ENCODE measurements around the gene ATAD3A. TPM values are rescaled to one million over a fixed set of nuclear protein-coding genes. Genes with fewer than 3 reads are reported as not detected.
"Not testable (repeated sequence)": the region's sequence is repeated elsewhere in the genome, so short reads cannot be mapped to it uniquely, and the experiment has no call there.

The ATAD3A gene
- total RNA-seq, 1 experiment from 2014 or later: 63.2 TPM

- ChIA-PET CTCF (no interaction called here), POLR2A (no interaction called here)
- intact Hi-C loops (cut with micrococcal nuclease): no loop called here
- Mint-ChIP-seq H3K4me3 (ENCODE audit: unreplicated experiment) (no peak overlapping the region), H3K4me1 (ENCODE audit: insufficient read depth, unreplicated experiment) (no peaks in the 10 kb centered on the region), H3K9me3 (ENCODE audit: unreplicated experiment) (no peaks in the 10 kb centered on the region), H3K36me3 (ENCODE audit: insufficient read depth, unreplicated experiment) (peaks cover 54% of the 10 kb centered on the region), H3K27ac (ENCODE audit: low read depth, unreplicated experiment) (no peak overlapping the region), H3K27me3 (ENCODE audit: insufficient read depth, unreplicated experiment) (no peaks in the 10 kb centered on the region)
- no peak for TF ChIP-seq CTCF (IDR thresholded peaks at IDR 0.05; ENCODE audit: unreplicated experiment)
- DNase-seq (ENCODE audit: unreplicated experiment): no peak
- no TSS peak for BruUV-seq (replicated peaks)
These were observed 22.1 kb upstream of the ATAD3A start for GRCh38 chr1:1489861-1490260.

- intact Hi-C loops (cut with micrococcal nuclease): no loop called here
- CTCF ChIA-PET: interaction anchor here (1.0 kb wide), 1 partner anchor 14 kb away, joined by 3 read pairs; no protein-coding TSS in a partner anchor
- H3K4me1 Mint-ChIP-seq (ENCODE audit: insufficient read depth, unreplicated experiment): no peaks in the 10 kb centered on the region
These were observed 21.2 kb upstream of the ATAD3A start for GRCh38 chr1:1490633-1491230.

GRCh38 chr1:1491601-1492000 is 20.4 kb upstream of the ATAD3A start:
- Mint-ChIP-seq H3K4me3 (ENCODE audit: unreplicated experiment) (no peak overlapping the region), H3K9me3 (ENCODE audit: unreplicated experiment) (no peaks in the 10 kb centered on the region), H3K27me3 (ENCODE audit: insufficient read depth, unreplicated experiment) (no peaks in the 10 kb centered on the region), H3K27ac (ENCODE audit: low read depth, unreplicated experiment) (no peak overlapping the region), H3K36me3 (ENCODE audit: insufficient read depth, unreplicated experiment) (peaks cover 61% of the 10 kb centered on the region), H3K4me1 (ENCODE audit: insufficient read depth, unreplicated experiment) (no peaks in the 10 kb centered on the region)
- intact Hi-C loops (cut with micrococcal nuclease): no loop called here
- DNase-seq (ENCODE audit: unreplicated experiment): no peak
- ChIA-PET CTCF (interaction anchor here (0.7 to 1.9 kb wide), 3 partner anchors 13 to 51 kb away, joined by 3 to 17 read pairs (median 5); no protein-coding TSS in a partner anchor), POLR2A (interaction anchor here (0.5 to 1.2 kb wide), 2 partner anchors 8 to 21 kb away, joined by 3 to 4 read pairs; no protein-coding TSS in a partner anchor)
- no TSS peak for BruUV-seq (replicated peaks)
- TF ChIP-seq CTCF (IDR thresholded peaks at IDR 0.05; ENCODE audit: unreplicated experiment): no peak

More at GRCh38 chr1:1490633-1491230, 21.2 kb upstream of the ATAD3A start:
- peaks cover 61% of the 10 kb centered on the region for H3K36me3 Mint-ChIP-seq (ENCODE audit: insufficient read depth, unreplicated experiment)
- no peak overlapping the region for H3K4me3 Mint-ChIP-seq (ENCODE audit: unreplicated experiment)
- H3K27ac Mint-ChIP-seq (ENCODE audit: low read depth, unreplicated experiment): no peak overlapping the region
- DNase-seq (ENCODE audit: unreplicated experiment): no peak
- H3K9me3 Mint-ChIP-seq (ENCODE audit: unreplicated experiment): no peaks in the 10 kb centered on the region
- no TSS peak for BruUV-seq (replicated peaks)
- H3K27me3 Mint-ChIP-seq (ENCODE audit: insufficient read depth, unreplicated experiment): no peaks in the 10 kb centered on the region
- no peak for TF ChIP-seq CTCF (IDR thresholded peaks at IDR 0.05; ENCODE audit: unreplicated experiment)
- POLR2A ChIA-PET: interaction anchor here (0.5 to 1.2 kb wide), 2 partner anchors 8 to 20 kb away, joined by 3 to 4 read pairs; no protein-coding TSS in a partner anchor

GRCh38 chr1:1494311-1494710 is 17.7 kb upstream of the ATAD3A start:
- intact Hi-C loops (cut with micrococcal nuclease); H3K9me3 Mint-ChIP-seq (ENCODE audit: unreplicated experiment); H3K27me3 Mint-ChIP-seq (ENCODE audit: insufficient read depth, unreplicated experiment); DNase-seq (ENCODE audit: unreplicated experiment); POLR2A ChIA-PET; CTCF ChIA-PET; H3K27ac Mint-ChIP-seq (ENCODE audit: low read depth, unreplicated experiment); H3K4me3 Mint-ChIP-seq (ENCODE audit: unreplicated experiment); H3K4me1 Mint-ChIP-seq (ENCODE audit: insufficient read depth, unreplicated experiment); BruUV-seq (replicated peaks): not testable (repeated sequence)
- H3K36me3 Mint-ChIP-seq (ENCODE audit: insufficient read depth, unreplicated experiment): peaks cover 49% of the 10 kb centered on the region

GRCh38 chr1:1495461-1495975 is 16.4 kb upstream of the ATAD3A start:
- CTCF ChIA-PET; H3K4me3 Mint-ChIP-seq (ENCODE audit: unreplicated experiment); intact Hi-C loops (cut with micrococcal nuclease); BruUV-seq (replicated peaks); H3K9me3 Mint-ChIP-seq (ENCODE audit: unreplicated experiment); DNase-seq (ENCODE audit: unreplicated experiment); H3K27me3 Mint-ChIP-seq (ENCODE audit: insufficient read depth, unreplicated experiment); H3K4me1 Mint-ChIP-seq (ENCODE audit: insufficient read depth, unreplicated experiment); H3K27ac Mint-ChIP-seq (ENCODE audit: low read depth, unreplicated experiment); POLR2A ChIA-PET: not testable (repeated sequence)
- peaks cover 37% of the 10 kb centered on the region for H3K36me3 Mint-ChIP-seq (ENCODE audit: insufficient read depth, unreplicated experiment)

Measured in MCF 10A (cell line).